H1 (cell line): ENCODE data around the gene FADS3. TPM values are rescaled to one million over a fixed set of nuclear protein-coding genes. Genes with fewer than 3 reads are reported as not detected.

Experiments
- GABPA ChIP-seq: IDR thresholded peaks from 2 replicates; pipeline ENCODE4 v1.6.1; 2011; ENCODE audit warnings: mild to moderate bottlenecking, low read length, moderate library complexity, borderline replicate concordance; ENCODE audit not compliant: insufficient read depth
- MAX ChIP-seq: IDR thresholded peaks from 2 replicates; pipeline ENCODE4 v1.6.1; 2012; ENCODE audit warnings: inconsistent platforms
- RXRA ChIP-seq: IDR thresholded peaks from 2 replicates; pipeline ENCODE4 v1.6.1; 2011; ENCODE audit warnings: low read depth, mild to moderate bottlenecking, low read length, moderate library complexity; ENCODE audit not compliant: insufficient read depth
- TCF12 ChIP-seq: IDR thresholded peaks from 2 replicates; pipeline ENCODE4 v1.6.1; 2011; ENCODE audit warnings: low read depth, mild to moderate bottlenecking, low read length
- polyA plus RNA-seq, 7 experiments: library from polyadenylated mRNA; depleted of rRNA in 3 of 7; stranded (reverse) in 5 of 7; unstranded in 2 of 7; fragments of >200 nt in 5 of 7; fragments of 200-250 nt in 2 of 7; gene quantifications; 1 replicate in 5 of 7; 2 replicates in 1 of 7; 4 replicates in 1 of 7; pipeline versions ENCODE4 v1.2.1 to v1.2.3, GENCODE V29; 2011 to 2013; ENCODE audit warnings: missing spikeins in 2 of 7, mixed read lengths in 2 of 7
- total RNA-seq: library from RNA; stranded (reverse); fragmentation: NEBNext Ultra II Directional; extraction: Animal tissue kit (Norgen Biotek cat#: 25700); gene quantifications from 2 replicates; pipeline ENCODE4 v1.2.1, GENCODE V29; 2021

FADS3 gene
- total and polyA plus RNA-seq, 2 of the 8 experiments (the other 6 are each of a cell fraction or from before 2014, with no cell fraction given), result 43.8 to 76.3 TPM

- TF ChIP-seq MAX (no peak), TCF12 (no peak), GABPA (no peak), RXRA (no peak)
- TF ChIP-seq, all 59 proteins: peak for 0
These were observed 23.3 kb upstream of the FADS3 start (continued) for GRCh38 chr11:61914471-61915171.
